SIG-M5 treated with dmso at 0.1 percent for 504 hours (cell line): ENCODE data around the gene PRKN.

ENCODE experiments used
- DNase-seq: peaks from one replicate; lab custom pipeline; 2025; ENCODE audit not compliant: unreplicated experiment; lab: John Stamatoyannopoulos, UW

The PRKN gene

GRCh38 chr6:161941565-161941964, 786.0 kb downstream of the PRKN start:
- no peak for DNase-seq

GRCh38 chr6:161940519-161940918, 787.0 kb downstream of the PRKN start:
- DNase-seq: no peak

GRCh38 chr6:161926324-161926723, 801.2 kb downstream of the PRKN start:
- no peak for DNase-seq

GRCh38 chr6:161924516-161925116, 803.0 kb downstream of the PRKN start:
- DNase-seq: no peak

DNA sequence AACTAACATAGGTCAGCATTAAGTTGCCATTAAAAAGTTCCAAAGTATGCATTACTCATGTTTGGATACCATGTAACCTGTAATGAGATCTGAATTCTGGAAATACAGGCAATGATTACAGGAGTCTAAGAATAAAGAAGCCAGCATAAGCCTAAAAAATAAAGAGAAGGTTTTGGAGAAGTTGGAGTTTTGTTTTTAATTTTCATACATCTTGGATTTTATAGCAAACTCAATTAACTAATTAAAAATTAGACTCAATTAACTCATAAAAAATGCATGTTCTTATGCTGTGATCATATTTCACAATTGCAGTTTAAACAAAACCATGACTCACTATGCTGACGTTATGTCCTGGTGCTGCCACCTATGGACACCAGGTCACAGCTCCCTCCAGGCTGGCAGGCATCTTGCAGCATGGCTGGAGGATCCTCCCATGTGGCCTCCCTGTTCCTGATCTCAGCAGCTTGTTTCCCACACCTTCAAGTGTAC, 804.9 kb downstream of the PRKN start:
- peak; percentile 31 for DNase-seq

DNA sequence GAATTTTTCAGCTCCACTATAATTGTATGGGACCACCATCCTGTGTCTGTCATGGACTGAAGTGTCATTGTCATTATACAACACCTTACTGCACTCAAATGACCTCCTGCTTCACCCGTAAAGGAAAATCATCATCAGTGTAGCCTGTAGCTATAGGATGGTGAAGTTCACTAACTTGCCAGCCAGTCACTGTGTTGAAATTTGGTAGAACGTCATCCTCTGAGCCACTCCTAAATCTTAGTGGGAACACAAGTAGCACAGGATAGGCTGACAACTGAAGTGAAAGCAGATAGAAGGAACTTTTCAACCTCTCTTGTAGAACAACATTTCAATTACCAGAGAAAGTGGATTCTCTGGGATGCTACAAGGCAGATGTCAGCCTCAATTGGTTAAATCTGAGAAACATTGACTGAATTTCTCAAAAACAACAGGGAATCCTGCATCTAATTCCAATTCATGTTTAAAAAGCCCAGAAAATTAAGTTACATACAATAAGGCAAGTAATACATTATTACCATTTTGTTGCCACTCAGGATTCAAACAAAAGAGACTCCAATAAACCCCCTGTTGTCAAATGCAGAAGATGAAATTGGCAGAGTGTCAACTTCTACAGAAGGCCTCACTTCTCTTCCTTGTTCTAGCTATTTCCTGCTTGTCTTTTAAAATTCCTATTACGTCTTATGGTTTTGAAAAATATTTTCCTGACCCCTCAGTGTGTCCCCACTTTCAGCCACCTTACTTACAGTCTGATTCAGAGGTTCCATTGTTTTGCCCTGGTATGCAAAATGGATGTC, 805.8 kb downstream of the PRKN start:
- DNase-seq: no peak

GRCh38 chr6:161919691-161920090, 807.9 kb downstream of the PRKN start:
- DNase-seq: no peak

- DNase-seq: no peak
Measured at GRCh38 chr6:161918628-161919205, 808.8 kb downstream of the PRKN start.

GRCh38 chr6:161918109-161918531, 809.4 kb downstream of the PRKN start:
- DNase-seq: no peak

DNA sequence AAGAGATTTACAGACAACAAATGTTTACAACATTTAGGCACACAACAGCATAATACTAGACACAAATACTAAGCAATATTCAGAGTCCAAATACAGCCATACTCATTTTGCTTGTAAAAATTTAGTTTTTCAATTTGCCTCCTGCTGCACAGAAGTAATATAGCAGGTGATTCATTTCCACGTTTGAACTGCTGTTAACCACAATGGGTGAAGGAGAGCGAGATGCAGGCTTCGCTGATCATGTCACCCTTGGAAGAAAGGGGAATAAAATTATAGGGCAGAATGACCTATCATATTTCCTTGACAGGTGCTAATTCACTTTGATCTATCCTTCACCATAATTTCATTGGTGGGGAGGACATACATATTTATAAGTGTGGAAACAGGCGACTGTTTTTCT, 809.9 kb downstream of the PRKN start:
- no peak for DNase-seq

- DNase-seq: no peak
Measured at GRCh38 chr6:161915456-161915964, 812.1 kb downstream of the PRKN start.

DNA sequence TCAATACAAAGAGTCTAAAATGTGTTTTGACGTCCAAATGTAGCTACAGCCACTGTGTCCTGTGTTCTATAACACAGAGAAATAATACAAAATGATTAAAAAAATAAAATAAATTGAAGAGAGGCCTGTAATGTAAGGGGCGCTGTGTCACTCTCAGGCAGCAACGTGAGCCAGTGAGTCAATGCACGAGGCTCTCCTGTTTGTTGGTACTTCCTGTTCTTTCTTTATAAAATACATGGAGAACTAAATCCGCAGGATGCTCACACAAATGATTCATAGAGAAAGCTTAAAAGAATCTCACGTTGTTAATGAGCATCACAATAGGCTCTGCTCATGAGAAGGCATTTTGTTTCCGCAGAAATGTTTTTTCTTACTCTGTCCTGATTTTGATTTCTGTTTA, 818.7 kb downstream of the PRKN start:
- DNase-seq: no peak

GRCh38 chr6:161906571-161906970, 821.0 kb downstream of the PRKN start:
- no peak for DNase-seq

GRCh38 chr6:161903584-161904212, 823.9 kb downstream of the PRKN start:
- DNase-seq: no peak

DNA sequence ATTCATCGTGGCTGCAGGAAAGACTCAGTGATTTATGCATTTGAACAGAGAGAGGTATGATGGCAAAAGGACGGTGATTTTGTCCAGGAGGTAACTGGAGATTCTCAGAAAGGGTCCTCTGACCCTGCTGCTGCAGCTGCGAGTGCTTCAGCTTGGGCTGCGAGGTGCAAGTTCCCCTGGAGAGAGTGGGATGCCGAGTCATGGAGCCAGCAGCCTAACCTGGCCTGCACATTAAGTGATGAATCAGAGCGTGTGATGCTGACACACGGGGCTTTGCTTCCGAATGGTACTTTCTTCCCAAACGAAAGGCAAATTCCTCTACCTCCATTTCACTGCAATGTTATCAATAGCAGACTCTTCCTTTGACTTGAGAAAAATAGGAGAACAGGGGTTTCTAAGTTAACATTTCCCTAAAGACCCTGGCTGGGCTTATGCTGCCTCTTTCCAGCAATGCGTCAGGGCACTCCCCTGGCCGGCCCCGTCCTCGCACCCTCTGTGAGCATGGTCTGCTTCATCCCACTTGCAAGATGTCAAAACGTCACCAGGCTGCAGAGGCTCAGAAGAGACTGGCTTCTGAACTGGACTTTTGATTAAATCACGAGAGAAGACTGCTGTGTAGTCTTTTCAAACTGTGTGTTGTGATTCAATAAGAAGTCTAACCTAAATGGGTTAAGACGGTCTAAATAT, 825.7 kb downstream of the PRKN start:
- no peak for DNase-seq

GRCh38 chr6:161894436-161894835, 833.1 kb downstream of the PRKN start:
- DNase-seq: no peak

GRCh38 chr6:161891542-161891941, 836.0 kb downstream of the PRKN start:
- DNase-seq: no peak

DNA sequence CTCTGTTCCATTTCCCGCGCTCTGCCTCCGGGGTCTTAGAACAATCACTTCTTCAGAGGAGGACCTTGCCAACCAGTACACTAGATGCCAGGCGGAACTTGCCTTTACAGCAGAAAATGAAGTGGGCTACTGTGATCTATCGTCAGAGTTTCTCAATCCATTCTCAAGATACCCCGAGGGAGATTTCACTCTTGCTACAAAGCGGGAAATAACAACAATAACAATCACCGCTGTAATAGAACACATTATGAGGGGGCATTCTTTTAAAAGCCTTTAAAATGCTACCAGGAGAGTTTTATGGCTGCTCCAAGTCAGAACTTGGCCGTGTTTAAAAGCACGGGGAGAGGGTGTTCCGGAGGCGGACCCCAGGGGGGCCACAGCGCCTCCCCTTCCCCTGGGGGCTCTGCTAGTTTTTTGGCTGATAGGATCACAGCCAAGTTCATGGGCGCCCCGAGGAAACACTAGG, 836.7 kb downstream of the PRKN start:
- DNase-seq: no peak

GRCh38 chr6:161890133-161890831, 837.3 kb downstream of the PRKN start:
- DNase-seq: no peak

- DNase-seq: no peak
Measured at GRCh38 chr6:161889324-161889723, 838.2 kb downstream of the PRKN start.
